K562 (cell line): ENCODE data around the gene TMA16. TPM values are rescaled to one million over a fixed set of nuclear protein-coding genes. Genes with fewer than 3 reads are reported as not detected.

Experiments used
- CBX2 ChIP-seq: fragments of 200-600 bp; sonication (generic); IDR thresholded peaks from one replicate; pipeline ENCODE4 v1.6.1; 2012; ENCODE audit warnings: mild to moderate bottlenecking, low read length, inconsistent platforms; ENCODE audit not compliant: insufficient read depth, poor library complexity, severe bottlenecking
- CREM ChIP-seq: IDR thresholded peaks from 2 replicates; pipeline ENCODE4 v1.6.1; 2014; ENCODE audit warnings: antibody characterized with exemption, low read depth
- E2F5 ChIP-seq: sonication (generic); formaldehyde crosslinking; IDR thresholded peaks from 2 replicates; pipeline ENCODE4 v1.8.0; 2022; ENCODE audit warnings: mild to moderate bottlenecking, missing genetic modification reagents
- FOXA1 ChIP-seq: fragments of 450-650 bp; IDR thresholded peaks from 2 replicates; pipeline ENCODE4 v1.6.1; 2016; ENCODE audit warnings: mild to moderate bottlenecking, borderline replicate concordance
- FOXA3 ChIP-seq, 2 experiments: fragments of 450-650 bp in 1 of 2; sonication (generic) in 1 of 2; formaldehyde crosslinking; IDR thresholded peaks in 1 of 2; conservative IDR thresholded peaks in 1 of 2; 2 replicates each; pipeline versions ENCODE4 v1.4.0 to v1.8.0; 2020 to 2022; ENCODE audit warnings: mild to moderate bottlenecking in 2 of 2, missing genetic modification reagents in 1 of 2
- FOXJ2 ChIP-seq: fragments of 200-800 bp; sonication (Bioruptor generic); IDR thresholded peaks from 2 replicates; pipeline ENCODE4 v1.6.1; 2016; ENCODE audit warnings: missing genetic modification characterization, missing compliant biosample characterization
- GTF2F1 ChIP-seq: IDR thresholded peaks from 2 replicates; pipeline ENCODE4 v1.6.1; 2011; ENCODE audit warnings: low read depth, low read length, improper control_type of control experiment
- HMBOX1 ChIP-seq: sonication (generic); IDR thresholded peaks from 2 replicates; pipeline ENCODE4 v1.6.1; 2016
- IRF9 ChIP-seq: fragments of 450-650 bp; IDR thresholded peaks from 2 replicates; pipeline ENCODE4 v1.6.1; 2016; ENCODE audit warnings: missing biosample characterization, missing genetic modification characterization
- KLF1 ChIP-seq: fragments of 450-650 bp; IDR thresholded peaks from 2 replicates; pipeline ENCODE4 v1.6.1; 2016; ENCODE audit warnings: missing genetic modification characterization, missing compliant biosample characterization
- MTF1 ChIP-seq: fragments of 250-450 bp; sonication (Bioruptor Pico); IDR thresholded peaks from 2 replicates; pipeline ENCODE4 v1.9.0; 2021; ENCODE audit warnings: moderate library complexity, mild to moderate bottlenecking, inconsistent platforms, borderline replicate concordance
- PHF20 ChIP-seq: fragments of 450-650 bp; IDR thresholded peaks from 2 replicates; pipeline ENCODE4 v1.6.1; 2018; ENCODE audit not compliant: partially characterized antibody
- PML ChIP-seq: IDR thresholded peaks from 2 replicates; pipeline ENCODE4 v1.6.1; 2012; ENCODE audit warnings: low read length, inconsistent platforms
- PTRF ChIP-seq: fragments of 450-650 bp; IDR thresholded peaks from 2 replicates; pipeline ENCODE4 v1.6.1; 2016; ENCODE audit warnings: mild to moderate bottlenecking, missing genetic modification characterization, missing compliant biosample characterization
- RBM25 ChIP-seq: fragments of 200-400 bp; formaldehyde crosslinking; IDR thresholded peaks from 2 replicates; pipeline ENCODE4 v1.6.1; 2018; ENCODE audit warnings: low read length, low read depth, moderate library complexity; ENCODE audit not compliant: severe bottlenecking
- RCOR1 ChIP-seq, 2 experiments: IDR thresholded peaks; 2 replicates each; pipeline ENCODE4 v1.6.1; 2012; ENCODE audit warnings: low read depth in 2 of 2, low read length in 2 of 2, borderline replicate concordance in 1 of 2, improper control_type of control experiment in 1 of 2
- RFX7 ChIP-seq: fragments of 250-450 bp; sonication (Bioruptor Pico); IDR thresholded peaks from 2 replicates; pipeline ENCODE4 v1.5.1; 2021; ENCODE audit warnings: mild to moderate bottlenecking
- SPI1 ChIP-seq: IDR thresholded peaks from 2 replicates; pipeline ENCODE4 v1.6.1; 2011; ENCODE audit warnings: low read depth, low read length, control low read depth, borderline replicate concordance
- SRF ChIP-seq, 2 experiments: fragments of 250-450, 450-650 bp in 1 of 2; sonication (Bioruptor Pico) in 1 of 2; sonication (generic) in 1 of 2; formaldehyde crosslinking; IDR thresholded peaks; 2 replicates each; pipeline versions ENCODE4 v1.5.0 to v1.5.1; 2020 to 2022; ENCODE audit warnings: mild to moderate bottlenecking in 1 of 2, missing genetic modification reagents in 1 of 2
- SUPT5H ChIP-seq: fragments of 450-650 bp; IDR thresholded peaks from 2 replicates; pipeline ENCODE4 v1.6.1; 2016
- THRAP3 ChIP-seq: fragments of 450-650 bp; IDR thresholded peaks from 2 replicates; pipeline ENCODE4 v1.6.1; 2016; ENCODE audit warnings: mild to moderate bottlenecking, inconsistent platforms, borderline replicate concordance
- YY1 ChIP-seq, 3 experiments: IDR thresholded peaks; 2 replicates each; pipeline ENCODE4 v1.6.1; 2011; ENCODE audit warnings: low read length in 2 of 3, mild to moderate bottlenecking in 2 of 3, moderate library complexity in 2 of 3, borderline replicate concordance in 1 of 3, control low read depth in 1 of 3, low read depth in 1 of 3; ENCODE audit not compliant: insufficient read depth in 3 of 3, insufficient replicate concordance in 2 of 3, control insufficient read depth in 1 of 3, insufficient read length in 1 of 3; ENCODE audit errors: extremely low read depth in 1 of 3
- ZKSCAN1 ChIP-seq: fragments of 150-350 bp; IDR thresholded peaks from 2 replicates; pipeline ENCODE4 v1.6.1; 2016; ENCODE audit warnings: low read depth, low read length
- ZNF444 ChIP-seq: fragments of 250-450 bp; sonication (Bioruptor Pico); IDR thresholded peaks from 2 replicates; pipeline ENCODE4 v1.4.0; 2020; ENCODE audit warnings: mild to moderate bottlenecking, moderate library complexity
- ZNF780A ChIP-seq: fragments of 250-450 bp; sonication (Bioruptor Pico); IDR thresholded peaks from 2 replicates; pipeline ENCODE4 v1.5.0; 2021; ENCODE audit warnings: mild to moderate bottlenecking
- polyA plus RNA-seq, 8 experiments: library from polyadenylated mRNA; depleted of rRNA in 4 of 8; stranded (reverse) in 5 of 8; unstranded in 3 of 8; fragments of >200 nt; fragmentation: Nextera tagmentation in 2 of 8; fragmentation: Illumina TruSeq in 1 of 8; extraction: Ambion mirVana in 2 of 8; extraction: Trizol in 1 of 8; gene quantifications; 2 replicates each; pipeline versions ENCODE4 v1.2.1 to v1.2.3, GENCODE V29; 2011 to 2014; ENCODE audit warnings: inconsistent platforms in 1 of 8, missing spikeins in 1 of 8
- total RNA-seq, 7 experiments: library from RNA; depleted of rRNA in 6 of 7; stranded (reverse); fragments of >200 nt in 6 of 7; fragmentation: Illumina TruSeq in 2 of 7; extraction: Trizol in 2 of 7; gene quantifications; 2 replicates each; pipeline versions ENCODE4 v1.2.1 to v1.2.3, GENCODE V29; 2011 to 2021; ENCODE audit warnings: low replicate concordance in 1 of 7

TMA16 gene
- total and polyA plus RNA-seq, 9 of the 15 experiments (the other 6 are each of a cell fraction or from before 2014, with no cell fraction given), result 27.7 to 74.8 (median 66.6) TPM

DNA sequence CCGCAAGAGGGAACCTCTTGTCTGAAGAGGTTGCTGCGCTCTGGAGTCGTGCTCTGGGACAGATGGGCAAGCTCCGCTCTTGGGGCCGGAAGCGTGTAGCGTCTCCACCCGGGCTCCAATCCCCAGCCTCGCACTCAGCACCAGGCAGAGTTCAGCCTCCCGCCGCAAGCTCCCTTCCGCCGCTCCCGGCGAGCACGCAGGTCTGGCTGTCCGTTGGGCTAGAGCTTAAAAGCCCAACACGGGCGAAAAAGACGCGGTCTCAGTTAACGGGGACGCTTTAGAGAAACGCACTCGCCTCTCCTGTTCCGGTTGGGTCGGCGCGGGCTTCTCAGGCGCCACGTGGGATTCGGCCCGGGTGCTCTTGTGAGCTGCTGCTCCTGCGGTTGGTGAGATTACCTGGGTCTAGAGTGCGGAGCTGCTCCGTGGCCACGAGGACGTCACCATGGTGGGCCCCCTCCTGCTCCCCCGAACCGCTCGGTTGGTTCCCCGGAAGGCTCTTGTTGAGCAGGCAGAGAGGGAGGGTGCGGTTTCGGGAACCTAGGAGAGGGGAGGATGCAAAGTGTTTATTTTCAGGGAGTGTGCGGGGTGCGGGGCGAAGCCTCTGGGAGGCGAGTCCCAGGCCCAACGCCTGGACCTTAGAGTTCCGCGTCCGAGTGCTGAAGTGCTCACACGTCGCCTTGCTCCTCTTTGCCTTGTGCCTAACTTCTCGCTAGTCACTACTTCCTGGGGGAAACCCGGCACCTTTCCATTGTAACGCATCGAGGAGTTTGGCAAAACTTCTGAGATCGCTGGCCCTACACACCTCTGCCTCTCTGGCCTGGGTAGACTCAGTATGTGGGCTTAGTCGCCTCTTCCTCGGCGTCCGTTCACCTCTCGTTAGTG, at the start of gene TMA16 (continued):
- peak; percentile 87 for TF ChIP-seq SUPT5H
- no peak for TF ChIP-seq ZNF444 (CRISPR knock-in tag)
- TF ChIP-seq SRF (CRISPR knock-in tag; IDR thresholded peaks at IDR 0.05), result peak in 1 of 2 experiments; percentile 71; a peak in 1 of 4 replicates
- TF ChIP-seq HMBOX1, result peak; percentile 72; the same call in 1 of the 2 replicates
- 0 out of 2 replicates have a peak, but pooled peaks have one; percentile 19 for TF ChIP-seq IRF9
- peak; percentile 87 for TF ChIP-seq PHF20
- no peak for TF ChIP-seq FOXA1
- no peak for TF ChIP-seq E2F5
- TF ChIP-seq RCOR1 (IDR thresholded peaks at IDR 0.05; ENCODE audit: borderline replicate concordance in 1 of 2, low read depth in 2 of 2, low read length in 2 of 2), result peak in 1 of 2 experiments; percentile 68; a peak in 1 of 4 replicates
- no peak for TF ChIP-seq THRAP3
- TF ChIP-seq CBX2, result no peak
- no peak for TF ChIP-seq FOXA3 (CRISPR knock-in tag; conservative IDR thresholded peaks at IDR 0.05 in 1 of 2, IDR thresholded peaks at IDR 0.05 in 1 of 2)
- no peak for TF ChIP-seq ZNF780A
- 0 out of 2 replicates have a peak, but pooled peaks have one; percentile 32 for TF ChIP-seq FOXJ2 (tag)
- TF ChIP-seq GTF2F1, result peak; percentile 84; the same call in 1 of the 2 replicates
- peak; percentile 76; the same call in 1 of the 2 replicates for TF ChIP-seq ZKSCAN1
- 0 out of 2 replicates have a peak, but pooled peaks have one; percentile 27 for TF ChIP-seq KLF1 (tag)
- TF ChIP-seq PML, result peak; percentile 68
- TF ChIP-seq CREM, result peak; percentile 81
- TF ChIP-seq SPI1, result no peak
- TF ChIP-seq RBM25, result no peak
- no peak for TF ChIP-seq RFX7 (CRISPR knock-in tag)
- TF ChIP-seq YY1 (IDR thresholded peaks at IDR 0.05; ENCODE audit: borderline replicate concordance in 1 of 3, control insufficient read depth in 1 of 3, extremely low read depth in 1 of 3, insufficient read depth in 3 of 3, insufficient read length in 1 of 3, insufficient replicate concordance in 2 of 3, low read depth in 1 of 3, low read length in 2 of 3), result peak in 1 of 3 experiments; percentile 69
- TF ChIP-seq PTRF (tag), result no peak
- no peak for TF ChIP-seq MTF1 (CRISPR knock-in tag)
